Activated T-helper 17 cell treated with anti-CD3 and anti-CD28 coated beads, Interleukin-2, amount 50 U/mL, for 72 hours (primary cell): Measurements from ENCODE around the gene BMPER. TPM values are rescaled to one million over a fixed set of nuclear protein-coding genes. Genes with fewer than 3 reads are reported as not detected.

Experiments used
- ATAC-seq: fragments of 150-1000 bp; cut with Tn5 transposase; replicated peaks from 2 replicates; pipeline ENCODE4 v1.10.0; 2021; ENCODE audit warnings: mild to moderate bottlenecking, moderate library complexity
- H3K27ac Mint-ChIP-seq: one replicate; pipeline ENCODE4 v1.8.0; 2022; ENCODE audit warnings: mixed read lengths
- H3K27me3 Mint-ChIP-seq: one replicate; pipeline ENCODE4 v1.8.0; 2022; ENCODE audit warnings: mixed read lengths
- H3K36me3 Mint-ChIP-seq: one replicate; pipeline ENCODE4 v1.8.0; 2022; ENCODE audit warnings: low read depth, mild to moderate bottlenecking, mixed read lengths
- H3K4me1 Mint-ChIP-seq: one replicate; pipeline ENCODE4 v1.8.0; 2022; ENCODE audit warnings: mixed read lengths
- H3K4me3 Mint-ChIP-seq: one replicate; pipeline ENCODE4 v1.8.0; 2022; ENCODE audit warnings: mild to moderate bottlenecking, mixed read lengths
- H3K9me3 Mint-ChIP-seq: one replicate; pipeline ENCODE4 v1.8.0; 2022; ENCODE audit warnings: mixed read lengths
- total RNA-seq, 2 donors: library from RNA; stranded (reverse); gene quantifications; one replicate each; pipeline ENCODE4 v1.2.3, GENCODE V29; 2022

The BMPER gene
- total RNA-seq, 2 donors from 2014 or later: 0.45 TPM; not detected in 1

DNA sequence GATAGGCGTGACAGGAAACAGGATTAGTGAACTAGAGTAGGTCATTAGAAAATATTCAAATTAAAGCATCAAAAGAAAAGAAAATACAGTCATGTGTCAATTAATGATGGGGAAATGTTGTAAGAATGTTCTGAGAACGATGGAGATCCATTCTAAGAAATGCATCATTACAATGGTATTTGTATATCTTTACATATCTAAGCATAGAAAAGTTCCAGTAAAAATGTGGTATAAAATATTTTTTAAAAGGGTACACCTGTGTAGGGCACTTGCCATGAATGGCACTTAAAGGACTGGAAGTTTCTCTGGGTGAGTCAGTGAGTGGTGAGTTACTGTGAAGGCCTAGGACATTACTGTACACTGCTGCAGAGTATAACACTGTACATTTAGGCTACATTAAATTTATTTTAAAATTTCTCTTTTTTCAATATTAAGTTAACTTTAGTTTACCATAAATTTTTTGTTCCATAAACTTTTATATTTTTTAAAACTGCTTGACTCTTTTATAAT lies 282.5 kb downstream of the BMPER start:
- H3K9me3 Mint-ChIP-seq: no peaks in the 10 kb centered on the region
- H3K36me3 Mint-ChIP-seq: no peaks in the 10 kb centered on the region
- no peak overlapping the region for H3K27ac Mint-ChIP-seq

DNA sequence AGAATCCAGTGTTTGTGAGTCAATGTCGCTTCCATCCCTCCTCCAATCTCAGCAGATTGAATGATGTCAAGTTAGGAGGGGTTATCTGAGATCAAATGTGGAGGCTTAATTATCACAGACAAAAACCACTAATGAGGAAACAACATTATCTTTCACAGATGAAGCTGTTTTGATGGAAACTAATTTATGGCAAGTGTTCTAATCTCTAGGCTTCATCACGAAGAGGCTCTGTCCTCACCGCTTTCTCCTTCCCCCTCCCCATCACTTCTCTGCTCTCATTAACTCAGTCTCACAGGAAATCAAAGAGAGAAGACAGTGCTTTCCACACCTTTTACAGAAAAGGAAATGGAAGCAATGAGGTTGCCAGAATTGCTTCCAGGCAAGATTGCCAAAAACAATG lies 283.7 kb downstream of the BMPER start:
- H3K4me3 Mint-ChIP-seq: no peak overlapping the region
- H3K27ac Mint-ChIP-seq: no peak overlapping the region
- H3K4me1 Mint-ChIP-seq: no peaks in the 10 kb centered on the region
- no peaks in the 10 kb centered on the region for H3K36me3 Mint-ChIP-seq
- no peak for ATAC-seq
- H3K9me3 Mint-ChIP-seq: no peaks in the 10 kb centered on the region
- H3K27me3 Mint-ChIP-seq: no peaks in the 10 kb centered on the region

More for the DNA sequence above, 282.5 kb downstream of the BMPER start:
- Mint-ChIP-seq H3K4me3 (no peak overlapping the region), H3K4me1 (no peaks in the 10 kb centered on the region), H3K27me3 (no peaks in the 10 kb centered on the region)
- no peak for ATAC-seq

DNA sequence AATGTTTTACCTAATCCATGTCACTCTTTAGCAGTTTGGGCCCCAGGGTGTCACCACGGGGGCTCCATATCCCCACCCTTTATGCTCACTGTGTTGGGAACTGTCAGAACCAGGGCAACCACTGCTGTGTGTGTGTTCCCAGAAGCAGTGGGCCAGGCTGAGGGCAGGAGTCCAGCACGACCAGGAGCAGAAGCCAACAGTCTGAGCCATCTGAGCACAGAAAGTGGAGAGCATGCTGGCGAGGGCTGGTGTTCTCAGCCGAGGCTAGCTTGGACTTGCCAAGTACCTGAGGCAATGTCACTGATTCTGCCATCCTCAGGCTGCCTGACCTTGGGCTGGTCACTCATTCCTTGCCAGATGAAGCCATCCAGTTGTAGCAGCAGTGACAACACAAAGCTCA lies 285.0 kb downstream of the BMPER start:
- Mint-ChIP-seq H3K36me3 (no peaks in the 10 kb centered on the region), H3K4me1 (no peaks in the 10 kb centered on the region), H3K27me3 (no peaks in the 10 kb centered on the region), H3K27ac (no peak overlapping the region), H3K4me3 (no peak overlapping the region), H3K9me3 (no peaks in the 10 kb centered on the region)
- no peak for ATAC-seq

DNA sequence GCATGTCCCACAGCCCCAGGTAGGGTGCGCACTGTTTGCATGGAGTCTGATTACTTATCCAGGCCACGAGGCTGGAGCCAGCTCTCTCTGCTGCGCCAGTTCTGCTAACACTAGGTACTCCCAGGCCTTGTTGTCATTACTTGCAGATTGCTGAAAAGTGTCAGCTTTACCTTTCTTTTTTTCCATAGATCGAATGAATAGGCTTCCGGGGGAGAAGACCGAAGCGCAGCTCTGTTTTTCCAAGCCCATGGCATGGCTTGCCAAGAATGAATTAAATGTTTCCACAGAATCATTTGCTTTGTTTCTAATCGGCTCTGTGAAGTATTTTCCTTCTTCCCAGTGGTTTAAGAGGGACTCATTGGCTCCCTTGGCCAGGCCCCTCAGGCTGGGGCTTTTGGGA lies 285.8 kb downstream of the BMPER start:
- H3K4me3 Mint-ChIP-seq: no peak overlapping the region
- H3K27me3 Mint-ChIP-seq: no peaks in the 10 kb centered on the region
- H3K36me3 Mint-ChIP-seq: no peaks in the 10 kb centered on the region
- H3K4me1 Mint-ChIP-seq: no peaks in the 10 kb centered on the region
- no peaks in the 10 kb centered on the region for H3K9me3 Mint-ChIP-seq
- H3K27ac Mint-ChIP-seq: no peak overlapping the region
- ATAC-seq: no peak

DNA sequence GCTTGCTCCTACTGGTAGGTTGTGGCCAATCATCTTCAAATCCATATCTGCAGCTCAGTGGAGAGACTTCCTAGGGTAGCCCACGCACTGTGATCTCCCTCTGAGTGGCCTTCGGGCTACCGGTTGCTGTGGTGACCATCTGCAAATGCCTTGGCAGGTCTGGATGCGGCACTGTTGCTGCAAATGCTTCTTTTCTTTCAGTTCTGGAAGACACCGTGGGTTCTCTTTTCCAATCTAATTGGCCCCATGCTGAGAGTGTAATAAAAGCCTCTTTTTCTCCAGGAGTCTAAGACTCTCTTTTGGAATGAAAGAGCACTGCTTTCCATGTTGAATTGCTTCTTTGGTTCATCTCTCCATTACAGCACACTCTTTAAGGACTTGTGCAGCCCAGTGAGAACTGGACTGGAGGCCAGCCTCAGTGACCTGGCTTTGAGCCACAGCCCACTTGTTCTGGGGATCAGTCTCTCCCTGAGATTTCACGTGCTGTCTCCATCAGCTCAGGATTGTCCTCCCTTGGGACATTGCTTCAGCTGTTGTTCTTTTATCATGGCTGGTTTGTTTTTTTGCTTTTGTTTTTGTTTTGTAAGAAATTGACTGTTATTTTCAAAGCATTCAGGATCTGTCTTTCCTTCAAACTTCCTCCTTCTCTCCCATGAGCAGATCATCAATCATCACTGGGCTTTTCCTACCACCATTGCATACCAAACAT lies 286.6 kb downstream of the BMPER start:
- Mint-ChIP-seq H3K4me3 (no peak overlapping the region), H3K27ac (no peak overlapping the region), H3K4me1 (no peaks in the 10 kb centered on the region), H3K36me3 (no peaks in the 10 kb centered on the region), H3K27me3 (no peaks in the 10 kb centered on the region), H3K9me3 (no peaks in the 10 kb centered on the region)
- ATAC-seq: no peak

DNA sequence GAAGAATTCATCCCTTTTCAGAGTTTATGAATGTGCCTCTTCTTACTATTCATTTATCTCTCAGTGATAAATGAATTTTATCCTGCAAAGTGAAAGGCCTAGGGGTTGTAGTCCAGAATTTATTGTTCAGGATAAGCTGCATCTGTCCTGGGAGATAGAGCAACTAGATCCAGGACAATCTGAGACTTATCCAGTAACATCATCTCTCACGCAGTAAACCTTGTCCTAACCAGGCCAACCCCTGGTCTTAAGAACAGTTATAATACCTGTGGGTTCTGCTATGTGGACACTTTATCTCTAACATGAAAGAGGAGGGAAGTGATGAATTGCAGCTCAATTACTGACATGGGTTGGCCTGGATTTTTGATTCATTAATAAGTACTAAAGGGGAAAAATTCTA lies 287.6 kb downstream of the BMPER start:
- Mint-ChIP-seq H3K36me3 (no peaks in the 10 kb centered on the region), H3K27ac (no peak overlapping the region), H3K4me3 (no peak overlapping the region), H3K9me3 (no peaks in the 10 kb centered on the region), H3K27me3 (no peaks in the 10 kb centered on the region), H3K4me1 (no peaks in the 10 kb centered on the region)
- no peak for ATAC-seq

DNA sequence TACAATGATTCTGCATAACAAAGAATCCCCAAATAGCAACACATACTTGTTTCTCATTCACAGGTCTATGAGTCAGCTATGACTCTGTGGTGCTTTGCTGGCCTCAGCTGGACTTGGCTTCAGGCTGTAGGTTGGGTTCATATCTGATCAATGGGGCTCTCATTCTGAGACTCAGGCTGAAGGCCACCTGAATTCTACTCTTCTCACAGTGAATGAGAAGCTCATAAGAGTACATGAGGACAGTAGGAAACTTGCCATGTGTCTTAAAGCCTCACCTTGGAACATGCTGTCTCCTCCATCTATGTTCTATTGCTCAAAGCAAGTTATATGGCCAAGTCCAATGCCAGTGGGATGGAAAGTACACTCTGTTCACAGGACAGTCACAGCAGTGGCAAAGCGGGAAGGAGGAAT lies 292.9 kb downstream of the BMPER start:
- H3K27ac Mint-ChIP-seq: no peak overlapping the region
- peaks cover 3% of the 10 kb centered on the region for H3K9me3 Mint-ChIP-seq
- H3K4me1 Mint-ChIP-seq: no peaks in the 10 kb centered on the region
- H3K27me3 Mint-ChIP-seq: no peaks in the 10 kb centered on the region
- H3K4me3 Mint-ChIP-seq: no peak overlapping the region
- no peaks in the 10 kb centered on the region for H3K36me3 Mint-ChIP-seq
- no peak for ATAC-seq
